ENCODE measurements around the gene NPIPA3. TPM values are rescaled to one million over a fixed set of nuclear protein-coding genes. Genes with fewer than 3 reads are reported as not detected.
"Not testable (repeated sequence)": the region's sequence is repeated elsewhere in the genome, so short reads cannot be mapped to it uniquely, and the experiment has no call there.

NPIPA3 gene
- 2.5 and 2.9 TPM in 2 replicates for total RNA-seq

DNA sequence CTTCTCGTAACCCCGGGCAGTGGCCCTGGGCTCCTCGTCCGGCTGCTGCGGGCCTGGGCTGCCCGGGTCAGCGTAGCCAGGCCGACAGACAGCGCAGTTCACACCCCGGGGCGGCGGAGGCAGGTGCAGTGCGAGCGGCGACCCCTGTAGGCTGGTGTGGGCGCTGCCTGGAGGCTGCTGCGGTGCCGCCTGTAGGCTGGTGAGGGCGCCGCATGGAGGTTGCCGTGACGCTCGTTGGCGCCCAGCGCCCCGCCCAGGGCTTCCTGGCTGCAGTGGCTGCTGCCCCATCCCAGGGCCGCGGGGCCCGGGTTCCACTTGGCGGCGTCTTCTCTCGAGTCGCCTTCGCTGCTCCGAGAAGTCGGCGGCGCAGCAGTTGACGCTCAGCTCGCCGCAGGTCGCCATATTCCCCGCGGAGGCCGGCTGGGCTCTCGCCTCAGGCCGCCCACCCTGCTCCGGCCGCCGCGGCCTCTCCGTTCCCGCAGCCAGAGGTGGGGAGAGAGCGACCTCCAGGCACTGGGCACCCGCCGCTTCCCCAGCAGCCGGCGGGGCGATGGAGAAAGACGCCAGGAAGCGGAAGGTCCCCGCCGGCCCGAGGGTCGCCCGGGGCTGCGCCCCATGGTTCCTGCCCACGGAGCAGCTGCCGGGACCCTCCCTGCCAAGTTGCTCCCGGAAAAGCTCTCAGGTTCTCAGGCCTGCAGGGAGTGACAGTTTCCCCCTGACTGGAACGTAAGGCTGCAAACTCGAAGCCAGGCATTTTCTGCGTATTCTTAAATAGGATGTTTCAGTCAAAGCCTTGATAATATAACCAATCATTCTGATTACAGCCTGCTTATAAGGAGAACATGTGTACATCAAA lies at the start of gene NPIPA3:
NPIPA3 (plus strand) TSS at position 256 of the 856 bp plus-strand sequence. CDS start 5,533 bp downstream, outside the sequence.
- intact Hi-C loops (cut with micrococcal nuclease) = not testable (repeated sequence)

DNA sequence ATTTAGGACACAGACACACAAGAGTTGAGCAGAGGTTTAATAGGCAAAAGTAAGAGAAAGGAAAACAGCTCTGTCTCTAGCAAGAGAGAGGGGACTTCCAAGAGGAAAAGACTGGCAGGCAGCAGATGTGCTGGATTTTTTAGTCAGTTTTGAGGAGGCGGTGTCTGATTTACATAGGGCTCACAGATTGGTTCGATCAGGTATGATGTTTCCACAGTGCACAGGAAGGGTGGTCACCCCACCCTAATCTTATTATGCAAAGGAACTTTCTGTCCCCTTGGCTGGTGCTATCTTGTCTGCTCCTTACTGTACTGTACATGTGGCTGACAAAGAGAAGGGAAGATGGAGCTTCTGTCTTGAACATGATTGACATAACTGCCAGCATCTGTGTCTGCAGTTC lies 45.1 kb upstream of the NPIPA3 start:
- intact Hi-C loops (cut with micrococcal nuclease) = no loop called here

GRCh38 chr16:14667347-14668266 lies 35.6 kb upstream of the NPIPA3 start:
- intact Hi-C loops (cut with micrococcal nuclease) = no loop called here

DNA sequence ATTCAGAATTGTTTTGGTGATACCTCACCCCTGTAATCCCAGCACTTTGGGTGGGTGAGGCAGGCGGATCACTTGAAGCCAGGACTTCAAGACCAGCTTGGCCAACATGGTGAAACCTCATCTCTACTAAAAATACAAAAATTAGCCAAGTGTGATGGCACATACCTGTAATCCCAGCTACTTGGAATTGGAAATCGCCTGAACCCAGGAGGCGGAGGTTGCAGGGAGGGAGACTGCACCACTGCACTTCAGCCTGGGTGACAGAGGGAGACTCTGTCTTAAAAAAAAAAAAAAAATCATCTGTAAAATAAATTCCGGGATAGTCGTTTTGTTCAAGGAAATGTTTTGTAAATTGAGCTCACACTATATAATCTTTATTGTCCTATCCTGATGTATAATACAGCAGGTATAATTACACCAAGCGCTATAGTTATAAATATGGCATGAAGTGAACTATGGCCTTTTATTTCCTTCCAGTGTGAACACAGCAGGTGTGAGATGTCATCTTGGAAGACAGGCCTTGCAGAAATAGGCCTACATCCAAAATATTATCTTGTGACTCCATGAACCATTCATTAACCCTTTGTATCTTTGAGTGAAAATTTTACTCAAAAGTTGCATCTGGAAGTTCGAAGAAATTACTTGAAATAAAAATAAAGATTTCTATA lies 34.5 kb upstream of the NPIPA3 start:
- intact Hi-C loops (cut with micrococcal nuclease) = no loop called here

DNA sequence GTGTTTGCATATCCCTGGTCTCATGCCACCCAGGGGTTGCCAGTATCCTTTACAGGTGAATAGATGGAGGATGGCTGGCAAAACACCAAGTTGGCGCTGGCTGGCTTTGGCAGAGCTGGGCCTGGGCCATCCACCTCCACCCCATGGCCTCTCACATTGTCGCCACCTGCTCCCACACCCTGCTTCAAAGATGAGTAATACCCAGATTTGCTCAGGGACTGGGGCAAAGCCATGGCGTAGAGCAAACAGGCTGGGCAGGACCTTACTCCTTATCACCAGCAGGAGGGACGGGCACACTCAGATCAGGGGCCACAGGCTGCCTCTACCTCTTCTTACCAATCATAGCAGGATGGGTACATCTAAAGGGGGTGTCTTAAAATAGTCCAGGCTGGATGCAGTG lies 33.4 kb upstream of the NPIPA3 start:
- intact Hi-C loops (cut with micrococcal nuclease) = no loop called here

GRCh38 chr16:14672403-14672971 lies 30.7 kb upstream of the NPIPA3 start:
- intact Hi-C loops (cut with micrococcal nuclease) = no loop called here

DNA sequence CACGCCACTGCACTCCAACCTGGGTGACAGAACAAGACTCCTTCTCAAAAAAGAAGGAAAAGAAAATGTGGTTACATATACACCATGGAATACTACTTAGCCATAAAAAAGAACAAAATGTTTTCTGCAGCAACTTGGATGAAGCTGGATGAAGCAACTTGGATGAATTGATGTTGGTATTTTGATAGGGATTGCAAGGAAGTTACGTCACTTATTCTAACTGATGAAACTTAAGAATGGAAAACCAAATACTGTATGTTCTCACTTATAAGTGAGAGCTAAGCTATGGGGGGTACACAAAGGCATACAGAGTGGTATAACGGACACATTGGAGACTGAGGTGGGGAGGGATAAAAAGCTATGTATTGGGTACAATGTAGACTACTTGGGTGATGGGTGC lies 26.6 kb upstream of the NPIPA3 start:
- intact Hi-C loops (cut with micrococcal nuclease) = no loop called here

DNA sequence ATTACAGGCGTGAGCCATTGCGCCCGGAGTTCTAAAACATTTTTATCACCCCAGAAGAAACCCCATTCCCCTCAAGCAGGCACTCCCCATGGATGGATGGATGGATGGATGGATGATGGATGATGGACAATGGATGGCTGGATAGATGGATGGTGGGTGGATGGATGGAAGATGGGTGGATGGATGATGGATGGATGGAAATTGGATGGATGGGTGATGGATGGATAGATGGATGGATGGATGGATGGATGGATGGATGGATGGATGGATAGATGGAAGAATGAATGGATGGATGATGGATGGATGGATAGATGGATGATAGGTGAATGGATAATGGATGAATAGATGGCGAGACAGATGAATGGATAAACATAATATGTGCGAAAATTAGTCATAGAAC lies 25.6 kb upstream of the NPIPA3 start:
- intact Hi-C loops (cut with micrococcal nuclease) = no loop called here

DNA sequence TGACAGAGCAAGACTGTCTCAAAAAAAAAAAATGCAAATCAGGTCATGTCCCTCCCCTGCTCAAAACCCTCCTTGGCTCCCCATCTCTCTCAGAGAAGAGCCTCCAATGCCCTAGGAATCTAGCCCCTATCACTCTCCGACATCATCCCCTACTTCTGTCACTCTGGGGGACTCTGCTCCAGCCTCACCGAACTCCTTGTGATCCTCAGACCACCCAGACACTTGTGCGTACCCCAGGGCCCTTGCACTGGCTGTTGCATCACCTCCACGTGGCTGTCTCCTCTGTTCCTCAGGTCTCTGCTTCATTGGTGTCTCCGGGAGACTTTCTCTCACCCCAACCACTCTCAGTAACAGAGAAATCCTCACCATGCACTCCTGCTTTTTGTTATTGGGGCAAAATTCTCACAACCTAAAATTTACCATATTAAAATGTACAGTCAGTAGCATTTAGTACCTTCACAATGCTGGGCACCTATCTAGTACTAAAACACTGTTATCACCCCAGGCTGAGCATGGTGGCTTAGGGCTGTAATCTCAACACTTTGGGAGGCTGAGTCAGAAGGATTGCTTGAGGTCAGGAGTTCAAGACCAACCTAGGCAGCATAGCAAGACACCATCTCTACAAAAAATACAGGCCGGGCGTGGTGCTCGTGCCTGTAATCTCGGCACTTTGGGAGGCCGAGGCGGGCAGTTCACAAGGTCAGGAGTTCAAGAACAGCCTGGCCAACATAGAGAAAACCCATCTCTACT lies 24.3 kb upstream of the NPIPA3 start:
- intact Hi-C loops (cut with micrococcal nuclease) = no loop called here

DNA sequence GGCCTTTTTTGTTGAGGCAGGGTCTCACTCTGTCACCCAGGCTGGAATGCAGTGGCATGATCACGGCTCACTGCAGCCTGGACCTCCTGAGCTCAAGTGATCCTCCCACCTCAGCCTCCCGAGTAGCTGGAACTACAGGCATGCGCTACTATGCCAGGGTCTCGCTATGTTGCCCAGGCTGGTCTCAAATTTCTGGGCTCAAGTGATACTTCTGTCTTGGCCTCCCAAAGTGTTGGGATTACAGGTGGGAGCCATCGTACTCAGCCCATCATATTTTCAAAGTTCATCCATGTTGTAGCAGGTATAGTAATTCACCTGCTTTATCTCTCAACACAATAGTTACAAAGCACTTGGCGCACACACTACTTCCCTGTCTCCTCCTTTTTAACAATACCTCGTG lies 22.8 kb upstream of the NPIPA3 start:
- intact Hi-C loops (cut with micrococcal nuclease) = not testable (repeated sequence)

- intact Hi-C loops (cut with micrococcal nuclease) = no loop called here
Measured at GRCh38 chr16:14681115-14681514, 22.1 kb upstream of the NPIPA3 start.

GRCh38 chr16:14682121-14682520 lies 21.1 kb upstream of the NPIPA3 start:
- intact Hi-C loops (cut with micrococcal nuclease) = no loop called here

DNA sequence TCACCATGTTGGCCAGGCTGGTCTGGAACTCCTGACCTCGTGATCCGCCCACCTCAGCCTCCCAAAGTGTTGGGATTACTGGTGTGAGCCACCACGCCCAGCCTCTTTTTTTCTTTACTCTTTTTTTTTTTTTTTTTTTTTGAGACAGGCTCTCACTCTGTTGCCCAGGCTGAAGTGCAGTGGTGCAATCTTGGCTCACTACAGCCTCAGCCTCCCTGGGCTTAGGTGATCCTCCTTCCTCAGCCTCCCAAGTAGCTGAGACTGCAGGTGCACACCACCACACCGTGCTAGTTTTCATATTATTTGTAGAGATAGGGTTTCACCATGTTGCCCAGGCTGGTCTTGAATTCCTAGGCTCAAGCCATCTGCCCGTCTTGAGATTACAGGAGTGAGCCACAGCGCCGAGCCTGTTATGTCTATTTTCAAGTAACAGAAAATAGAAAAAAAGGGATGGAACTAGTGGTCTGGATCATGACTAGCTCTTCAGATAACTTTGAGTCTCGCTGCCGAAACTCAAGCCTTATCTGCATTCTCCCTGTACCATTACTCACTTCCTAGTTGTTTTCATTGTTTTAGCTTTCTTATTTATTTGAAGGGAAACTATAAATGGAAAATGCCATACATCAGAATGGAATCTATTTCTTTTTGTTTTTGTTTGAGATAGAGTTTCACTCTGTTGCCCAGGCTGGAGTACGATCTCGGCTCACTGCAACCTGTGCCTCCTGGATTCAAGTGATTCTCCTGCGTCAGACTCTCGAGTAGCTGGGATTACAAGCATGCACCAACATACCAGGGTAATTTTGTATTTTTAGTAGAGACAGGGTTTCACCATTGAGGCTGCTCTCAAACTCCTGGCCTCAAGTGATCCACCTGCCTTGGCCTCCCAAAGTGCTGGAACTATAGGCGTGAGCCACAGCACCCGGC lies 17.1 kb upstream of the NPIPA3 start:
- intact Hi-C loops (cut with micrococcal nuclease) = not testable (repeated sequence)

- intact Hi-C loops (cut with micrococcal nuclease) = not testable (repeated sequence)
Measured at GRCh38 chr16:14694129-14694528, 9.1 kb upstream of the NPIPA3 start, which contains the start of gene PLA2G10. Gene PLA2G10 (minus strand): TSS chr16:14694308. CDS start chr16:14694229, 79 bp downstream.

DNA sequence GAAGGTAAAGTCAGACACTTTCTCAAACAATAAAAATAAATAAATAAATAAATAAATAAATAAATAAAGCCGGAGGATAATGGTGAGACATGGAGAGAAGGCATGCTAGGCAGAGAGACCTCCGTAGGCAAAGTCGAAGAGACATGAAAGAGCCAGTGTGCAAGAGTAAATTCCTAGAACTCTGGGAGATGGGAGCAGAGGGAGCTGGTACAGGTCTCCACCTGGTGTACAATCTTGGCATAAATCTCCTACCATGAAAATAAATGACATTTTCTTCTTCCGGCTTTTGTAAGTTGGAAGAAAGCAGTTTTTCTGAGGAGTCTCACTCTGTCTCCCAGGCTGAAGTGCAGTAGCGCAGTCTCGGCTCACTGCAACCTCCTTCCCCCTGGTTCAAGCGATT lies 1.4 kb upstream of the NPIPA3 start:
- intact Hi-C loops (cut with micrococcal nuclease) = not testable (repeated sequence)

DNA sequence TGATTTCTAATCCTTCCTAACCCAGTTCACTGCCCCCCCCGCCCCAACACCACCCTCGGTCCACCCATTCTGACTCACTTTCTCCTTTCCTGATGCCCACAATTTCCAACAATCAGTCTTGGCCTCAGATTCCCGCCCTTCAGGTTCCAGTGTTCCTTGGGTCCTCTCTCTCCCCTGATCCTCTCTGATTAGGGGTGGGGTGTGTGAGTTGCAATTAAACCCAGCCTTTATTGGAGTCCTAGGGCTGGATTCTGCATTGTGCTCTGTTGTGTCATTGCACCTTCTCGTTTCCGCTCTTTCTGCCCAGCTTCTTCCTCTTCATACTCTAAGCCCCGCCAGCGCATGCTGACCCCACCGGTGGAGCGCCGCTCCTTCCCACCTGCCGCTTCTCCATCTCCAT lies 539 bp upstream of the NPIPA3 start:
- intact Hi-C loops (cut with micrococcal nuclease) = not testable (repeated sequence)

GRCh38 chr16:14733233-14733632 lies 30.0 kb downstream of the NPIPA3 start:
- intact Hi-C loops (cut with micrococcal nuclease) = not testable (repeated sequence)

DNA sequence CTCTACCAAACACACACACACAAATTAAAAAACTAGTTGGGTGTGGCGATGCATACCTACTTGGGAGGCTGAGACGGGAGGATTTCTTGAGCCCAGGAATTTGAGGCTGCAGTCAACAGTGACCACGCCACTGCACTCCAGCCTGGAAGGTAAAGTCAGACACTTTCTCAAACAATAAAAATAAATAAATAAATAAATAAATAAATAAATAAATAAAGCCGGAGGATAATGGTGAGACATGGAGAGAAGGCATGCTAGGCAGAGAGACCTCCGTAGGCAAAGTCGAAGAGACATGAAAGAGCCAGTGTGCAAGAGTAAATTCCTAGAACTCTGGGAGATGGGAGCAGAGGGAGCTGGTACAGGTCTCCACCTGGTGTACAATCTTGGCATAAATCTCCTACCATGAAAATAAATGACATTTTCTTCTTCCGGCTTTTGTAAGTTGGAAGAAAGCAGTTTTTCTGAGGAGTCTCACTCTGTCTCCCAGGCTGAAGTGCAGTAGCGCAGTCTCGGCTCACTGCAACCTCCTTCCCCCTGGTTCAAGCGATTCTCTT lies 37.7 kb downstream of the NPIPA3 start:
- intact Hi-C loops (cut with micrococcal nuclease) = not testable (repeated sequence)

DNA sequence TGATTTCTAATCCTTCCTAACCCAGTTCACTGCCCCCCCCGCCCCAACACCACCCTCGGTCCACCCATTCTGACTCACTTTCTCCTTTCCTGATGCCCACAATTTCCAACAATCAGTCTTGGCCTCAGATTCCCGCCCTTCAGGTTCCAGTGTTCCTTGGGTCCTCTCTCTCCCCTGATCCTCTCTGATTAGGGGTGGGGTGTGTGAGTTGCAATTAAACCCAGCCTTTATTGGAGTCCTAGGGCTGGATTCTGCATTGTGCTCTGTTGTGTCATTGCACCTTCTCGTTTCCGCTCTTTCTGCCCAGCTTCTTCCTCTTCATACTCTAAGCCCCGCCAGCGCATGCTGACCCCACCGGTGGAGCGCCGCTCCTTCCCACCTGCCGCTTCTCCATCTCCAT lies 38.6 kb downstream of the NPIPA3 start:
- intact Hi-C loops (cut with micrococcal nuclease) = not testable (repeated sequence)

Measured in T-helper 2 cell treated with Interferon-gamma antibody and Interleukin-4, amounts not matched to agents 100 ng/mL and 5 ng/mL, for 36 hours (primary cell).